Natural killer cell (primary cell): Measurements from ENCODE around the gene EVI5L. TPM values are rescaled to one million over a fixed set of nuclear protein-coding genes. Genes with fewer than 3 reads are reported as not detected.

Experiments
- ATAC-seq, 3 donors: fragments of 150-1000 bp in 2 of 3; fragments of 200-7000 bp in 1 of 3; cut with Tn5 transposase; 1 replicate in 1 of 3; 2 replicates in 2 of 3; pipeline ENCODE4 v1.10.0; 2021; ENCODE audit warnings: mild to moderate bottlenecking in 2 of 3, moderate library complexity in 2 of 3
- DNase-seq, 2 donors: peaks; one replicate each; pipeline versions ENCODE4 v3.0.0 to v3.0.0-alpha.2; 2013 to 2021; ENCODE audit warnings: mixed read lengths in 1 of 2
- H3K27ac ChIP-seq: one replicate; pipeline ENCODE4 v1.5.1; 2013; ENCODE audit warnings: mild to moderate bottlenecking, low read length
- H3K27me3 ChIP-seq: one replicate; pipeline ENCODE4 v1.6.1; 2013; ENCODE audit warnings: low read length; ENCODE audit not compliant: control insufficient read depth, insufficient read depth
- H3K36me3 ChIP-seq: one replicate; pipeline ENCODE4 v1.6.1; 2013; ENCODE audit warnings: low read length; ENCODE audit not compliant: control insufficient read depth, insufficient read depth
- H3K4me1 ChIP-seq: one replicate; pipeline ENCODE4 v1.6.1; 2013; ENCODE audit warnings: low read length; ENCODE audit not compliant: control insufficient read depth, insufficient read depth
- H3K4me3 ChIP-seq: one replicate; pipeline ENCODE4 v1.5.1; 2013; ENCODE audit warnings: low read length
- H3K9me3 ChIP-seq: one replicate; pipeline ENCODE4 v1.6.1; 2013; ENCODE audit warnings: low read length; ENCODE audit not compliant: control insufficient read depth, insufficient read depth
- H3K27ac Mint-ChIP-seq, 2 donors: one replicate each; pipeline ENCODE4 v1.8.0; 2022; ENCODE audit warnings: mild to moderate bottlenecking in 2 of 2, mixed read lengths in 2 of 2, moderate library complexity in 1 of 2
- H3K27me3 Mint-ChIP-seq, 2 donors: one replicate each; pipeline ENCODE4 v1.8.0; 2022; ENCODE audit warnings: low read depth in 2 of 2, mixed read lengths in 2 of 2
- H3K36me3 Mint-ChIP-seq: one replicate; pipeline ENCODE4 v1.8.0; 2022; ENCODE audit warnings: mixed read lengths
- H3K4me1 Mint-ChIP-seq, 2 donors: one replicate each; pipeline ENCODE4 v1.8.0; 2022; ENCODE audit warnings: mixed read lengths in 2 of 2
- H3K4me3 Mint-ChIP-seq: one replicate; pipeline ENCODE4 v1.8.0; 2022; ENCODE audit warnings: mild to moderate bottlenecking, moderate library complexity, mixed read lengths
- H3K9me3 Mint-ChIP-seq, 2 donors: one replicate each; pipeline ENCODE4 v1.8.0; 2022; ENCODE audit warnings: mixed read lengths in 2 of 2
- WGBS: methylation state at CpG from one replicate; pipeline ENCODE4 v1.1.7; 2013; ENCODE audit warnings: missing lambda C conversion rate; ENCODE audit not compliant: insufficient coverage; 5-methylcytosine and 5-hydroxymethylcytosine counted together
- intact Hi-C: fragments of 100-400 bp; cut with micrococcal nuclease; formaldehyde crosslinking; loops from one replicate; pipeline ENCODE4 v1.14.2; 2022
- total RNA-seq, 4 donors: library from RNA; stranded (reverse); fragments of 120-200 nt in 1 of 4; gene quantifications; one replicate each; pipeline versions ENCODE4 v1.2.3 to v1.2.4, GENCODE V29; 2013 to 2022
- TF ChIP-seq, protein P1 (sequence below): fragments of 200-600 bp; IDR thresholded peaks from one replicate; pipeline ENCODE4 v1.8.0; 2022; ENCODE audit warnings: antibody characterized with exemption

The EVI5L gene
- total RNA-seq, 3 donors from 2014 or later (not counting 1 experiment from before 2014, with no cell fraction given): 9.6 to 13.5 (median 11.3) TPM

- TF ChIP-seq, protein P1, sequence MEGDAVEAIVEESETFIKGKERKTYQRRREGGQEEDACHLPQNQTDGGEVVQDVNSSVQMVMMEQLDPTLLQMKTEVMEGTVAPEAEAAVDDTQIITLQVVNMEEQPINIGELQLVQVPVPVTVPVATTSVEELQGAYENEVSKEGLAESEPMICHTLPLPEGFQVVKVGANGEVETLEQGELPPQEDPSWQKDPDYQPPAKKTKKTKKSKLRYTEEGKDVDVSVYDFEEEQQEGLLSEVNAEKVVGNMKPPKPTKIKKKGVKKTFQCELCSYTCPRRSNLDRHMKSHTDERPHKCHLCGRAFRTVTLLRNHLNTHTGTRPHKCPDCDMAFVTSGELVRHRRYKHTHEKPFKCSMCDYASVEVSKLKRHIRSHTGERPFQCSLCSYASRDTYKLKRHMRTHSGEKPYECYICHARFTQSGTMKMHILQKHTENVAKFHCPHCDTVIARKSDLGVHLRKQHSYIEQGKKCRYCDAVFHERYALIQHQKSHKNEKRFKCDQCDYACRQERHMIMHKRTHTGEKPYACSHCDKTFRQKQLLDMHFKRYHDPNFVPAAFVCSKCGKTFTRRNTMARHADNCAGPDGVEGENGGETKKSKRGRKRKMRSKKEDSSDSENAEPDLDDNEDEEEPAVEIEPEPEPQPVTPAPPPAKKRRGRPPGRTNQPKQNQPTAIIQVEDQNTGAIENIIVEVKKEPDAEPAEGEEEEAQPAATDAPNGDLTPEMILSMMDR: no peak
- no peaks in the 10 kb centered on the region for H3K27me3 ChIP-seq
- Mint-ChIP-seq H3K27me3 (no peaks in the 10 kb centered on the region), H3K27ac (no peak overlapping the region), H3K9me3 (no peaks in the 10 kb centered on the region), H3K4me3 (no peak overlapping the region), H3K36me3 (no peaks in the 10 kb centered on the region), H3K4me1 (peaks cover 9 to 10% of the 10 kb centered on the region in 2 donors)
- H3K36me3 ChIP-seq: no peaks in the 10 kb centered on the region
- H3K9me3 ChIP-seq: no peaks in the 10 kb centered on the region
- H3K4me3 ChIP-seq: no peak overlapping the region
- peaks cover 8% of the 10 kb centered on the region for H3K4me1 ChIP-seq
- ATAC-seq: no peak
- DNase-seq: no peak
- WGBS: 91% methylated on average over 24 of the region's 25 CpGs
- no peak overlapping the region for H3K27ac ChIP-seq
- intact Hi-C loops: no loop called here
These were observed 20.2 kb downstream of the EVI5L start for GRCh38 chr19:7850000-7850813.

DNA sequence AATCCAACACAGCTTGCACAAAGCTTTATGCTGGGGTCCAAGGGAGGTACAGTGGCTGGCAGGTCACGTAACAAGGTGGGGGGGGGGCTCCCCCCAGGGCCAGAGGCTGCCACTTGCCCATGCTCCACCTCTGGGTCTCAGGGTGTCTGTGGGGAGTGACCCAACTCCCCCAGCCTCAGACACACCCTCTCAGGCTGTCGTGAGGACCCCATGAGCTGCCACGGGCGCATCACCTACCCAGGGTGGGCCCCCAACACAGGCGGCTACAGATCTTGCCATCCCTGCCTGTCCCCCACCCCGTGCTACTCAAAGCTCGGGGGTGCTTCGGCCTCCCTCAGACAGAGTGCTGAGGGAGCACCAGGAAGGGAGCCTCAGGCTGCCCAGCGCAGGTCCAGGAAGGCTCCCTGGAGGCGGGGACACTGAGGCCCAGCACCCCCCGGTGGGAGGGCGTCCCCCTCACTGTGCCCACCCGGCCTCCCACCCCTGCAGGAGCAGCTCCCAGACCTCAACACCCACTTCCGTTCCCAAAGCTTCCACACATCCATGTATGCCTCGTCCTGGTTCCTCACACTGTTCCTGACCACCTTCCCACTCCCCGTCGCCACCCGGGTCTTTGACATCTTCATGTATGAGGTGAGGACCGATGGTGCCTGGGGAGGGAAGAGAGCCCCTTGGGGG is 21.1 kb downstream of the EVI5L start:
- H3K36me3 ChIP-seq: no peaks in the 10 kb centered on the region
- H3K27me3 Mint-ChIP-seq: no peaks in the 10 kb centered on the region
- WGBS: 92% methylated on average over 15 of the region's 19 CpGs
- no peak for DNase-seq
- H3K4me1 Mint-ChIP-seq: peaks cover 9 to 10% of the 10 kb centered on the region in 2 donors
- H3K9me3 Mint-ChIP-seq: no peaks in the 10 kb centered on the region
- no peak overlapping the region for H3K27ac Mint-ChIP-seq
- no peaks in the 10 kb centered on the region for H3K27me3 ChIP-seq
- H3K9me3 ChIP-seq: no peaks in the 10 kb centered on the region
- intact Hi-C loops: no loop called here
- no peak overlapping the region for H3K4me3 ChIP-seq
- no peaks in the 10 kb centered on the region for H3K36me3 Mint-ChIP-seq
- ATAC-seq: no peak
- TF ChIP-seq, protein P1: no peak
- H3K27ac ChIP-seq: no peak overlapping the region
- H3K4me1 ChIP-seq: peaks cover 8% of the 10 kb centered on the region
- no peak overlapping the region for H3K4me3 Mint-ChIP-seq

DNA sequence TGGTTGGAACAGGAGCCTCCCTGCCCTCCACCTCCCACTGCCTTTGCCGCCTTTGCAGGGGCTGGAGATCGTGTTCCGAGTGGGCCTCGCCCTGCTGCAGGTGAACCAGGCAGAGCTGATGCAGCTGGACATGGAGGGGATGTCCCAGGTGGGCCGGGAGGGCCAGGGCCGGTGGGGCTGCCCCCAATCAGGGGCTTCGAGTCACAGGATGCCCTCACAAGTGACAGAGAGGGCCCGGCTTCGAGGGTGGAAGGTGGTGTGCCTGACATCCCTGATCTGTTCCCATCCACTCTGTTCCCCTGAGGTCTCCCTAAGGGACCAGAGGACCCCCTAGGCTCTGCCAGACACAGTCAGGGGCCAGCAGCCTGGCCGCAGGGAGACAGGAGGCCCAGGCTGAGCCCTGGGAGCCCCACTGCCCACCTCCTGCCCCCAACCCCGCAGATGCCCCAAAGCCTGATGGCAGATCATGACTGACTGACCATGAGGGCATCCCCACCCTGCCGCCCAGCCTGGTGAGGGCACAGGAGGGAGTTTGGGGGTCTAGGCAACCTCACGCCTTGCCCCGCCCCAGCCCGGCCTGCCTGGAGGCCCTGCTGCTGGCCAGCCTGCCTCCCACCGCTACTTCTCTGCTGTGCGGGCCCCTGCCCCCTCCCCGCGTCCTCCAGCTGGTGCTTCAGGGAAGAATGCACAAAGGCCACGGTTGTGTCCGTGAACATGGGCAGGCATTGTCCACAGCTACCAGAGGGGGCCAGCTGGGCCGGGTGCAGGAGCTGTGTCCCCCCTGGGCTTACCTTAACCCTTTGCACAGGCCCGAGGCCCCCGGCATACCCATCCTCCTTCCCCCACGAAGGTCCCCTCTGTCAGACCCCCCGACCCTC is 21.8 kb downstream of the EVI5L start:
- no peaks in the 10 kb centered on the region for H3K27me3 Mint-ChIP-seq
- H3K4me3 ChIP-seq: no peak overlapping the region
- H3K4me1 Mint-ChIP-seq: peaks cover 9 to 10% of the 10 kb centered on the region in 2 donors
- peaks cover 8% of the 10 kb centered on the region for H3K4me1 ChIP-seq
- H3K9me3 ChIP-seq: no peaks in the 10 kb centered on the region
- WGBS: 90% methylated on average over 26 of the region's 26 CpGs
- TF ChIP-seq, protein P1: no peak
- no peak overlapping the region for H3K27ac ChIP-seq
- DNase-seq: no peak
- no peaks in the 10 kb centered on the region for H3K9me3 Mint-ChIP-seq
- ATAC-seq: no peak
- H3K27ac Mint-ChIP-seq: no peak overlapping the region
- intact Hi-C loops: no loop called here
- no peaks in the 10 kb centered on the region for H3K27me3 ChIP-seq
- H3K36me3 ChIP-seq: no peaks in the 10 kb centered on the region
- no peaks in the 10 kb centered on the region for H3K36me3 Mint-ChIP-seq
- no peak overlapping the region for H3K4me3 Mint-ChIP-seq
